DOHH2 (cell line): ENCODE measurements around the gene VPS37C.

ENCODE experiments used
- H3F3A ChIP-seq: fragments of 200-600 bp; sonication (generic), shearing (Covaris generic); 2 replicates; pipeline ENCODE4 v1.6.0; 2016; ENCODE audit warnings: antibody characterized with exemption, mild to moderate bottlenecking; ENCODE audit not compliant: control insufficient read depth, insufficient read depth
- H3K27ac ChIP-seq: fragments of 200-600 bp; sonication (generic); 2 replicates; pipeline ENCODE4 v1.5.1; 2014; ENCODE audit warnings: low read depth, mild to moderate bottlenecking, low read length, moderate library complexity
- H3K27me3 ChIP-seq: fragments of 200-600 bp; sonication (generic); 2 replicates; pipeline ENCODE4 v1.6.1; 2014; ENCODE audit warnings: mild to moderate bottlenecking, low read length, mixed read lengths; ENCODE audit not compliant: control insufficient read depth
- H3K36me3 ChIP-seq: fragments of 200-600 bp; sonication (generic); 2 replicates; pipeline ENCODE4 v1.6.1; 2014; ENCODE audit warnings: mild to moderate bottlenecking, low read length, moderate library complexity, mixed read lengths; ENCODE audit not compliant: control insufficient read depth
- H3K4me1 ChIP-seq: fragments of 200-600 bp; sonication (generic); 2 replicates; pipeline ENCODE4 v1.6.1; 2014; ENCODE audit warnings: mild to moderate bottlenecking, low read length, mixed read lengths; ENCODE audit not compliant: control insufficient read depth
- H3K4me2 ChIP-seq: fragments of 200-600 bp; sonication (generic); 2 replicates; pipeline ENCODE4 v1.6.0; 2014; ENCODE audit warnings: mild to moderate bottlenecking, low read length, moderate library complexity
- H3K4me3 ChIP-seq: fragments of 200-600 bp; sonication (generic); 2 replicates; pipeline ENCODE4 v1.5.1; 2014; ENCODE audit warnings: mild to moderate bottlenecking, low read length, mixed read lengths
- H3K79me2 ChIP-seq: fragments of 200-600 bp; sonication (generic); 2 replicates; pipeline ENCODE4 v1.6.1; 2014; ENCODE audit warnings: mild to moderate bottlenecking, low read length, mixed read lengths; ENCODE audit not compliant: control insufficient read depth
- H3K9me2 ChIP-seq: fragments of 200-600 bp; sonication (generic); replicated peaks from 2 replicates; pipeline ENCODE4 v1.6.1; 2014; ENCODE audit warnings: mild to moderate bottlenecking, low read length, mixed read lengths; ENCODE audit not compliant: control insufficient read depth
- H3K9me3 ChIP-seq: fragments of 200-600 bp; sonication (generic); 2 replicates; pipeline ENCODE4 v1.6.1; 2014; ENCODE audit warnings: antibody characterized with exemption, low read length, mixed read lengths; ENCODE audit not compliant: control insufficient read depth, insufficient read depth
- H4K20me1 ChIP-seq: fragments of 200-600 bp; sonication (generic); 2 replicates; pipeline ENCODE4 v1.6.0; 2014; ENCODE audit warnings: low read depth, mild to moderate bottlenecking, antibody characterized with exemption, low read length, moderate library complexity; ENCODE audit not compliant: control insufficient read depth, insufficient read depth
- CTCF ChIP-seq: fragments of 200-600 bp; sonication (generic); IDR thresholded peaks from one replicate; pipeline ENCODE4 v1.5.1; 2014; ENCODE audit warnings: antibody characterized with exemption, mild to moderate bottlenecking, low read depth, low read length; ENCODE audit not compliant: poor library complexity, severe bottlenecking
- EZH2phosphoT487 ChIP-seq: fragments of 200-600 bp; sonication (generic); IDR thresholded peaks from 2 replicates; pipeline ENCODE4 v1.6.1; 2017; ENCODE audit warnings: borderline replicate concordance, mild to moderate bottlenecking, antibody characterized with exemption, low read length, moderate library complexity, mixed read lengths

VPS37C gene

GRCh38 chr11:61147791-61148620, 13.2 kb downstream of the VPS37C start:
- H3K9me2 ChIP-seq, result no peaks in the 10 kb centered on the region
- no peaks in the 10 kb centered on the region for H3F3A ChIP-seq
- H3K4me3 ChIP-seq, result no peak overlapping the region
- peaks cover 29% of the 10 kb centered on the region for H3K79me2 ChIP-seq
- no peak for TF ChIP-seq CTCF
- no peak for TF ChIP-seq EZH2phosphoT487
- no peaks in the 10 kb centered on the region for H4K20me1 ChIP-seq
- H3K9me3 ChIP-seq, result no peaks in the 10 kb centered on the region
- H3K4me1 ChIP-seq, result peaks cover 7% of the 10 kb centered on the region; the same call in 1 of the 2 replicates
- no peak overlapping the region for H3K4me2 ChIP-seq
- H3K36me3 ChIP-seq, result no peaks in the 10 kb centered on the region
- no peak overlapping the region for H3K27ac ChIP-seq
- no peaks in the 10 kb centered on the region for H3K27me3 ChIP-seq

- peaks cover 23% of the 10 kb centered on the region for H3K79me2 ChIP-seq
Measured at GRCh38 chr11:61147271-61147670, 14.0 kb downstream of the VPS37C start.

GRCh38 chr11:61146416-61146815, 14.8 kb downstream of the VPS37C start:
- Histone ChIP-seq H3K4me1 (peaks cover 19% of the 10 kb centered on the region), H3K79me2 (peaks cover 18% of the 10 kb centered on the region), H3K36me3 (no peaks in the 10 kb centered on the region), H3K27me3 (no peaks in the 10 kb centered on the region), H3F3A (no peaks in the 10 kb centered on the region), H3K9me2 (no peaks in the 10 kb centered on the region), H3K4me2 (no peak overlapping the region), H3K9me3 (no peaks in the 10 kb centered on the region), H3K27ac (no peak overlapping the region), H3K4me3 (no peak overlapping the region), H4K20me1 (no peaks in the 10 kb centered on the region)
- TF ChIP-seq CTCF (no peak), EZH2phosphoT487 (no peak)

More at GRCh38 chr11:61147271-61147670, 14.0 kb downstream of the VPS37C start:
- no peaks in the 10 kb centered on the region for H4K20me1 ChIP-seq
- H3K9me3 ChIP-seq, result no peaks in the 10 kb centered on the region
- no peak for TF ChIP-seq CTCF
- TF ChIP-seq EZH2phosphoT487, result no peak
- peaks cover 10% of the 10 kb centered on the region for H3K4me1 ChIP-seq
- no peaks in the 10 kb centered on the region for H3K9me2 ChIP-seq
- no peak overlapping the region for H3K4me3 ChIP-seq
- H3K27ac ChIP-seq, result no peak overlapping the region
- no peaks in the 10 kb centered on the region for H3F3A ChIP-seq
- H3K27me3 ChIP-seq, result no peaks in the 10 kb centered on the region
- no peak overlapping the region for H3K4me2 ChIP-seq
- H3K36me3 ChIP-seq, result no peaks in the 10 kb centered on the region
